GM18502 (cell line): ENCODE measurements around the gene FZR1.

Experiments used
- ATAC-seq: cut with Tn5 transposase; IDR thresholded peaks from one replicate; pipeline ENCODE4 v1.9.1; 2021; ENCODE audit warnings: mild to moderate bottlenecking; ENCODE audit not compliant: unreplicated experiment, poor library complexity

The FZR1 gene

DNA sequence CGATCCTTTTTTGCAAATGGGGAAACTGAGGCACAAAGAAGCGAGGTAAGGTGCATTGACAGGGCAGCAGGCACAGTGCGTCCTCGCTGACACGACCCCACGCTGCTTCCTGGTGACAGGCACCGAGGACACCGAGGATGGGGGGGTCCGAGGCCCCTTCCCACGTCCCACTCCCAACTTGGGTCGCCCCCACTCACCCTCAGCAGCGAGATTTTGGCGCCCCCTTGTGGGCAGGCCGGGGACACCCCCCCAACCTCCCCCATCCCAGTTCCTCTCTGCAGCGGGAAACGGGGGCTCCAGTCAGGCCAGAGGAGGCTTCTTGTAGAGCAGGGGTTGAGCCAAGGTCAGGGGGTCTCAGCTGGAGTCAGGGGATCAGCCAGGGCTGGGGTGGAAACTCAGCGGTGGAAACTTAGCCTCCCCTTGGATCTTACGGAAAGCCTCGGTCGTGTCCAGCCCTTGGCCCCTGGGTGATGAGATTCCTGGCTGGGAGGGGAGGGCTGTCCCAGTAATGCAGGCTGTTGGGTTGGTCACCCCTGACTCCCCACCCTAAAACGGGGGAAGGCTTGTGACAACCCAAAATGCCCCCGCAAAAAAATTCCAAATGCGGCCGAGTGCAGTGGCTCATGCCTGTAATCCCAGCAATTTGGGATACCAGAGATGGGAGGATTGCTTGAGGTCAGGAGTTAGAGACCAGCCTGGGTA is 34.0 kb upstream of the FZR1 start:
- no peak for ATAC-seq

GRCh38 chr19:3474010-3474409 is 32.1 kb upstream of the FZR1 start:
- ATAC-seq = no peak

- ATAC-seq = no peak
Measured at GRCh38 chr19:3474614-3475013, 31.5 kb upstream of the FZR1 start.

DNA sequence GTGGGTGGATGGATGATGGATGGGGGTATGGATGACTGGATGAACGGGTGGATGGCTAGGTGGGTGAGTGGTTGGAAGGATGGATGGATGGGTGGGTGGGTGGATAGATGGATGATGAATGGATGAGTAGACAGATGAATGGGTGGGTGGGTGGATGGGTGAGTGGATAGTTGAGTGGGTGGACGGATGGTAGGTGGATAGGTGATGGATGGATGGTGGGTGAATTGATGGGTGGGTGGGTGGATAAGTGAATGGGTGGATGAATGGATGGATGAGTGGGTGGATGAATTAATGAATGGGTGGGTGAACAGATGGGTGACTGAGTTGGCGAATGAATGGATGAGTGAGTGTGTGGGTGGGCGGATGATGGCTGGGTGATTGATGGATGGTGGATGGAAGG is 30.7 kb upstream of the FZR1 start:
- ATAC-seq = no peak

DNA sequence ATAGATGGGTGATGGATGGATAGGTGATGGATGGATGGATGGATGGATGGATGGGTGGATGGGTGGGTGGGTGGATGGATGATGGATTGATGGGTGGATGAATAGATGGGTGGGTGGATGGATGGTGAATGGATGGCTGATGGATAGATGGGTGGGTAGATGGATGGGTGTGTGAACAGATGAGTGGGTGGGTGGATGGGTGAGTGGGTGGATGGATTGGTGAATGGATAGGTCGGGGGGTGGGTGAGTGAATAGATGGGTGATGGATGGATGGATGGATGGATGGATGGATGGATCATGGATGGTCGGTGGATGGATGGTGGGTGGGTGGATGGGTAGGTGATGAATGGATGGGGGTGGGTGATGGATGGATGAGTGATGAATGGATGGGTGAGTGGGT is 29.3 kb upstream of the FZR1 start:
- ATAC-seq = no peak

GRCh38 chr19:3477506-3477905 is 28.6 kb upstream of the FZR1 start:
- ATAC-seq = no peak

- no peak for ATAC-seq
Measured at GRCh38 chr19:3477951-3478350, 28.2 kb upstream of the FZR1 start.

- ATAC-seq = no peak
Measured at GRCh38 chr19:3478409-3479176, 27.5 kb upstream of the FZR1 start.

GRCh38 chr19:3479177-3479833 is 26.8 kb upstream of the FZR1 start:
- no peak for ATAC-seq

DNA sequence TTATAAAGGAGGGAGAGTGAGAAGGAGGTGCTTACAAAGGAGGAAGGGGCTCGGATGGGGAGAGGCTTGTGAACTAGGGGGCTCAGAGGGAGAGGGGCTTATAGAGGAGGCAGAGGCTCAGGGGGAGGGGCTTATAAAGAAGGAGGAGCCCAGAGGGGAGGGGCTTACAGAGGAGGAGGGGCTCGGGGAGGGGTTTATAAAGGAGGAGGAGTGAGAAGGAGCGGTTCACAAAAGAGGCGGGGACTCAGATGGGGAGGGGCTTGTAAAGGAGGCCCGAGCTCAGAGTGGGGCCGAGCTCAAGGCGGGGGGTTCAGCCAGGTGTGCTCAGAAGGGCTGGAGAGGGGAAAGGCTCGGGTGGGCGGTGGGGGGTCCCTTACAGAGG is 26.3 kb upstream of the FZR1 start:
- ATAC-seq = no peak

DNA sequence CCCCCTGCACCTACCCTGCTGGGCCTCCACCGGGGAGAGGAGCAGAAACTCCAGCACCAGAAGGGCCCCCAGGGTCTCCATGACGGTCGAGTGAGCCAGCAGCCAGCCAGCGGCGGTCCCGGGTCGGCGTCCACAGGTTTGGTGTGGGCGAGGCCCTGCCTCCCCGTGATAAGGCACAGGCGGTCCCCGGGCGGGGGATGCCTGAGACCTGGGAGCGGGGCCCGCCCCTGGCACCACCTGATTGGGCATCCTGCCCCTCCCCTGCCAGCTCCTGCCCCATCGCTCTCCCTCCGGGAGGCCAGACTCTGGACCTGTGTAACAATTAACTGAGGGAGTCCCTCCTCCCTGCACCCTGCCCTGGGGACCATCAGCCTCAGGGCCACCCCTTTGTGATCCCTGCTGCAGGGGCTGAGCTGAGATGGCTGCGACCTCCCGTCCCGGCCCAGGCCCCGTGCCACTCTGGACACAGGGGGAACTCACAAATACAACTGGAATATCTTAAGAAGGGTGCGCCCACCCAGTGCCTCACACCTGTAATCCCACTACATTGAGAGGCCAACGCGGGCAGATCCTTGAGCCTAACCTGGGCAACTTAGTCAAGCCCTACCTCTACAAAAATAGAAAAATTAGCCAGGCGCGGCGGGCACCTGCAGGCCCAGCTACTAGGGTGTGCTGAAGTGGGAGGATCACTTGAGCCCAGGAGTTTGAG is 25.6 kb upstream of the FZR1 start, which contains the start of gene SMIM24:
TSS of gene SMIM24 (minus strand) at position 143 of the 709 bp plus-strand sequence. CDS start at position 81, 62 bp downstream.
- no peak for ATAC-seq

- no peak for ATAC-seq
Measured at GRCh38 chr19:3481241-3482090, 24.6 kb upstream of the FZR1 start.

DNA sequence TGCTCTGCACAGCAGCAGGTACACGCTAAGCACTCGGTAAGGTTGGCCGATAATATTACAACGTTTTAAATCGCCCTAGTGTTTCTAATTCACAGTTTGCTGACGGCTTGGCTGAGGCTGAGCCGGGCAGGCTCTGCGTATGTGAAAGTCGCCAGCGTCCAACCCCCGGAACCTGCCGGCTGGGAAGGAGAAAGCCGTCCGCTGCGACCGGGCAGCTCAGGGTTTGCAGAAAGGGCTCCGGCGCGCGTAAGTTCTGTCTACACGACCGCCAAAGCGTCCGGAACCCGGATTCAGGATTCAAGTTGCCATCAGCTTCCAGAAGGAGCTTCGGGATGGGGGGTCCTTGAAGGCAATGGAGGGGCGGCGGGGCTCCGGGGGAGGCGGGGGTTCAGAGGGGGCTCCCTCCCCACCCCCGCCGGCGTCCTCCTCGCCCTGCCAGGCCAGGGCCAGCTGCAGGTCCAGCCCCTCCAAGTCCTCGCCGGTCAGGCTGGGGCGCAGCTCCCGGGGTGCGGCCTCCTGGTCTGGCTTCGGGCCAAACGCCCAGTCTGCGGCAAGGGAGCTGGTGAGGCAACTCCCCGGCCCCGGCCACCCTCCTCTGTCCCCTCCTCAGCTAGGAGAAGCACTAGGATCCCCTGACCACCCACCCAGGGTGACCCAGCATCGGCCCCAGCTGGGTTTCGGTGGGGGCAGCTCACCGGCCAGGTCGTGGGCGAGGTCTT is 23.4 kb upstream of the FZR1 start:
- ATAC-seq = no peak

GRCh38 chr19:3483226-3483628 is 22.9 kb upstream of the FZR1 start, which contains the start of gene SMIM44:
SMIM44 (minus strand) TSS chr19:3483441; CDS start chr19:3483403, 38 bp downstream.
- no peak for ATAC-seq

DNA sequence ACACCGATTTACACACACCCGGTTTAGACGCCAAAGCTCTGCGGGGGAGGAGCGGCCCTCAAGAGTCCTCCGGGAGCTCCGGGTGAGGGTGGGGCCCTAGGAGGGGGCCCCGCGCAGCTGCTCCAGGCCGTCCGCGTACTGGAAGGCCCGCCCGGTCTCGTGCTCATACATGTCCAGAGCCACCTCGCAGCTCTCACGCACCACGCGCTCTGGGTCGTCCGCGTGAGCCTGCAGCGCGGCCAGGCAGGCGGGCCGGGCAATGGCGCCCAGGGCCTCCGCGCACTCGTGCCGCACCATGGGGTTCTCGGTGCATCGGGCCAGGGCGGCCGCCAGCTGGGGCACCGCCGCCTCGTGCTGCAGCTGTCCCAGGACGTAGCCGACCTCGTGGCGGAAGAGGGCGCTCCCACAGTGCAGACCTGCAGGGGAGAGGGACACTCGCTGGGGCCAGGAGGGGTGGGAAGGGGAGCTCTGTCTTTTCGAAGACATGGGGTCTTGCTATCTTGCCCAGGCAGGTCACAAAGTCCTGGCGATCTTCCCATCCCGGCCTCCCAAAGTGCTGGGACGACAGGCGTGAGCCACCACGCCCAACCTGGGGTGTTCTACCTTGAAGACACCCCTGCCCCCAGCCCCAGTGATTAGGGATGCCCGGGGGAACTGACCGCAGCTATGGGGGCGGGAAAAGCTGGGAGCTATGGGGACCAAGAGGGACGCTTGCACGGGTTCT is 14.6 kb upstream of the FZR1 start:
- ATAC-seq = no peak

DNA sequence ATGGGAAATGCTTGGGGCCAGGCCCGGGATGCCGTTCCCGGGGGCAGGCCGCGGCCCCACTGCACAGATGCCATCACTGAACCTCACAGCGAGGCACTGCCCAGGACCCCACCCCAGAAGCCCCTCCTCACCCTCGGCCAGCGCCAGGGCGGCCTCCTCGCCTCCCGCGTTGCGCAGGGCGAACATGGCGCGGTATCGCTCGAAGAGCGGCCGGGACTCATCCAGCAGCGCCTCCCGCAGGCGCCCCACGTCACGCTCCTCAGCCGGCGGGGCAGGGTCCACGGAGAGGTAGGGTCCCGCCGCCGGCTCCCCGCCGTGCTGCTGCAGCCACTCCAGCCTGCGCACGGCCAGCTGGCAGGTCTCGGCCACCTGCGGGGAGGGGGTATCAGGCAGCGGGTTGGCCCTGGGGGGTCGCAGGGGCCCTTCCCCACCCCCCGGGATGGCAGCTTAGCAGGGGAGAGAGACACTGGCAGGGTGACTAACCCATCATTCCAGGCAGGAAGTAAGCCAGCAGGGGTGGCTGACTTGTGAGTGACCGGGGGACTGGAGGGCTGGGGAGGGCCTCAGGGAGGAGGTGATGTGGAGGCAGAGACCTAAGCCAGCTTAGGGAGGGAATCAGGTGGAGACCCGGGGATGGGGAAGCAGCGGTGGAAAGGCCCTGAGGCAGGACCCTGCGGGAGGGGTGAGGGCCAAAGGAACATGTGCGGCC is 13.8 kb upstream of the FZR1 start:
- ATAC-seq = no peak

GRCh38 chr19:3492919-3493318 is 13.2 kb upstream of the FZR1 start:
- no peak for ATAC-seq

DNA sequence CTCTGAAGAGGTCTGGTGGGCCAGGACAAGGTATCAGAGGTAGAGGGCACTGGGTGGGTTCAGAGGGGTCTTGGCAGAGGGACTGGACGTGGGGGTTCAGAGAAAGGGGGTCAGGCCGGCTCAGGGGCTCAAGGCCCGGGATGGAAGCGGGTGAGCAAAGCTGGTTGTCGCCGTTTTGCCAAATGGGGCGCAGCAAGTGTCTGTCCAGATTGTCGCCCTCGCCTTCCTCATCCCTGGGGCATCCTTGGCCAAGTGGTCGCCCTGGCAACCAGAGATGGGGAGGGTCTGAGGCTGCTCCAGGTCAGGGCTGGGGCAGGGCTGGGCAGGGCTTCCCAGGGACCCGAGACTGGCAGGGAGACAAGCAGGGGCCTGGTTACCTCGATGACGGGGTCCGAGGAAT is 12.5 kb upstream of the FZR1 start:
- no peak for ATAC-seq
